SK-N-DZ (cell line): ENCODE measurements around the gene RB1.
"Not testable (repeated sequence)": the region's sequence is repeated elsewhere in the genome, so short reads cannot be mapped to it uniquely, and the experiment has no call there.

ENCODE experiments used
- DNase-seq: peaks from one replicate; pipeline ENCODE4 v3.0.0-alpha.2; 2015; ENCODE audit warnings: low spot score

The RB1 gene

DNA sequence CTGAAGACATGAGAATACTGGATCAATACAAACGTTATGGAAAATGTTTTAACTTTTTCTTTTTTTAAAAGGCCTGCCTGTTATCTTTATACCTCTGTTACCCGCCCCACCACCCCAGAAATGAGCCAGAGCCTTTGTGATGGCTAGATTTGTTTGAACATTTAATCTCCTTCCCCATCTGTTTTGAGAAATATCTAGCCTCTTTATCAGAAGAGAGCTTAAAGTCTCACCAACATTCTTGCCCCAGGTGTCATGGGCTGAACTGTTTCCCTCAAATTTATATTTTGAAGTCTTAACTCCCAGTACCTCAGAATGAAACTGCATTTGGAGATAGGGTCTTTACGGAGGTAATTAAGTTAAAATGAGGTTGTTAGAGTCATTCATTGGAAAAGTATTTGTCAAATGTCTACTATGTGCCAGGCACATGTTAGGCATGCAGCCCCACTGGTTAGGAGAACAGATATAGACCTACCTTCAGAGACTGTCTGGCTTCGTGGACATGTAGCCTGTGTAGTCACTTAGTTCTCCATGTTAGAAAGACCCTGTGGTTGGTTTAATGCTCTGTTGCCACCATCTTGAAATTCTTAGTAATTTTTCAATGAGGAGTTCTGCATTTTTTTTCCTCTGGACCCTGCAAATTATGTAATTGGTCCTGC lies 6.3 kb upstream of the RB1 start:
- DNase-seq: no peak

DNA sequence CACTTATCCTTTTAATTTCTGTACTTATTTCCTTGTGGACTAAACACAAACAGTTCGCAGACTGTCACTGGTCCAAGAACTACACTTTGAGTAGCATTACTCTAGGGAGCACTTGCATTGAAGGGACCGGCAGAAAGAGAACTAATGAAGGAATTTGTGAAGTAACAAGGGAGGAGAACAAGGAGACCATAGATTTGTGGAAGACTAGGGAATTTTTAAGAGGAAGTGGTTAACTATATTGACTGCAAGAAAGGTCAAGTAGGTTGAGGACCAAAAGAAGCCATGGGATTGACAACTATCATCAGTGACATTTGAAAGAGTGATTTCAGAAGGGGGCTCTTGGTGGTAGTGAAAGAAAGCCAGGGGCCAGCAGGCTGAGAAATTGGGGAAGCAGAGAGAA lies 4.0 kb upstream of the RB1 start:
- DNase-seq: no peak

- DNase-seq: no peak
Measured at GRCh38 chr13:48302871-48303358, 636 bp upstream of the RB1 start.

DNA sequence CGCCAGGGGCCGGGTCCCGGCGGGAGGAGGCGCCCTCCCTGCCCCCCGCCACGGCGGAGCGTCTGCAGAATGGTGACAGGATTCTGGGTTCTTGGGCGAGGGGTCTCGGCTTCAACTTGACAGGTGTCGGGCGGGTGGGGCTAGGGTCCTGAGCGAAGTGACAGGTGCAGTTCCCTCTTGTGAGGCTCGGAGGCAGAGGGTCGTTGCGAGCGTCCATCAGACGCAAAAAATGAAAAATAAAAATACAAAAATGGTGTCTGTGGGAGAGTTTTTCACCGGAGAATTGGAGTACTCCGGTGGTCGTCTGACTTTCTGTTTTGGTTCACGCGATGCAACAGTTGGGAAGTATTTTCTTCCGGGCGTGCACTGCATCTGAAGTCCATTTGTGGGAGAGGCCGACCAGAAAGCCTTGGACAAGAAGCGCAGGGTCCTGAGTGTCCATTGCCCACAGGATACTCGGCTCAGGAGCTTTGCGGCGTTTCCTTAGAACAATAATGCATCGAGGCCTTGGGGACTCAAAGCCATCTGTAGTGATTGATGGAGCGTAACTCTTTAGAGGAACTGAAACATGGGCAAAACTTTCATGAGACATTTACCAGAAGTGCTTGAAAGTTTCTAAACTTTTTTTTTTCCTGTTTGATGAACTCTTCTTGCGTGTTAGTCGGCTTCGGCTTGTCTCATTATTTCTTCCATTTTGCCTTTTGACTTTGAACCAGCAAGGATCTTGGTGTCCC lies 759 bp downstream of the RB1 start:
- DNase-seq: peak; percentile 34

- DNase-seq: no peak
Measured at GRCh38 chr13:48311223-48311622, 7.7 kb downstream of the RB1 start.

GRCh38 chr13:48315969-48316650 lies 12.6 kb downstream of the RB1 start:
- no peak for DNase-seq

GRCh38 chr13:48316826-48317510 lies 13.4 kb downstream of the RB1 start:
- no peak for DNase-seq

GRCh38 chr13:48317511-48318376 lies 14.2 kb downstream of the RB1 start:
- DNase-seq: no peak

- DNase-seq: no peak
Measured at GRCh38 chr13:48318377-48318811, 14.8 kb downstream of the RB1 start.

GRCh38 chr13:48318821-48319511 lies 15.4 kb downstream of the RB1 start:
- DNase-seq: no peak

DNA sequence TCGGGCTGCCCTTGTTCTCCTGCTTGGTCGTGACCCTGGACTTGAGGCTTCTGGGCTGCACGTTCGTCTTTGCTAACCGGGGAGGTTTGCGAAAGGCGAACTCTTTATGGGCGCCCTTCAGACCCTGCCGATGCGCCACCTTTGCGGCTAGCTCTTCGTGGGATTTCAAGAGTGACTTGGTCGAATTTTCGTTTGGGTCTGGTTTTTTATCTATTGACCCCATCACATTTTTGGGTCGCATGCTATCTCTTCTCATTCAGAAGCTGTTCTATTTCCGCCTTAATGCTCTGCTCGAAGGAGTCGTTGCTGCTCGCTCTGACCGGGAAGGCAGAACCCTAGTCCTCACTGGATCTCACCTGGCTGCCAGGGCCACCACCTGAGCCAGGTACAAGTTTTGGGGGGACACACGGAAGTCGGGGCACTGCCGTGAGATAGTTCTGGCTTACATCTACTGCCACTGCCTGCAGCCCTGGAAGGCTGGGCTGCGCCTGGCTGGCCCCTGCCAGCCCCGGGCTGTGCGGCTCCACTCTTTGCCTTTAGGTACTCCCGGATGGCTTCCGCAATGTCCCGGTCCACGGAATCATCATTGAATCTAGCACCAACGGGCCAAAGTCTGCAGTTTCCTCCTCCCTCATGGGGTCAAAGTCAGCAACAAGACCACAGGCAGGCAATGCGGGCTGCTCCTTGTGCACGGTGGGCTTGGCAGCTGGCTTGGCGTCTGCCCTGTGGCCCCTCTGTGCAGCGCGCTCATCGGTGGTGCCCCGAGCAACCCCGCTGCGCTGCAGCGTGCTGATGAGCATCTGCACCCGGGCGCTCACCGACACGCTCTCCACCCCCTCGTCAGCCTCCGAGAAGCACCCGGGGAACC lies 16.2 kb downstream of the RB1 start:
- no peak for DNase-seq

DNA sequence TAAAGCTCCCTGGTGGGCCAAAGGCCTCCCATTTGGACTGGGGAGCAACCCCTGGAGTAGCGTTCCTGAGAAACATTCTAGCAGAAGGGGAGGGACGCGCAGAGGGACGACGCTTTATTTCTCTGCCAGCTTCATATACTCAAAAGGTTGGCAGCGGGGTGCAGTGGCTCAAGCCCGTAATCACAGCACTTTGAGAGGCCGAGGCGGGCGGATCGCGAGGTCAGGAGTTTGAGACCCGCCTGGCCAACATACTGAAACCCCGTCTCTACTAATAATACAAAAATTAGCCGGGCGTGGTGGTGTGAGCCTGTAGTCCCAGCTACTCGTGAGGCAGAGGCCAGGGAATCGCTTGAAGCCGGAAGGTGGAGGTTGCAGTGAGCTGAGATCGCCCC lies 16.8 kb downstream of the RB1 start:
- DNase-seq: no peak

DNA sequence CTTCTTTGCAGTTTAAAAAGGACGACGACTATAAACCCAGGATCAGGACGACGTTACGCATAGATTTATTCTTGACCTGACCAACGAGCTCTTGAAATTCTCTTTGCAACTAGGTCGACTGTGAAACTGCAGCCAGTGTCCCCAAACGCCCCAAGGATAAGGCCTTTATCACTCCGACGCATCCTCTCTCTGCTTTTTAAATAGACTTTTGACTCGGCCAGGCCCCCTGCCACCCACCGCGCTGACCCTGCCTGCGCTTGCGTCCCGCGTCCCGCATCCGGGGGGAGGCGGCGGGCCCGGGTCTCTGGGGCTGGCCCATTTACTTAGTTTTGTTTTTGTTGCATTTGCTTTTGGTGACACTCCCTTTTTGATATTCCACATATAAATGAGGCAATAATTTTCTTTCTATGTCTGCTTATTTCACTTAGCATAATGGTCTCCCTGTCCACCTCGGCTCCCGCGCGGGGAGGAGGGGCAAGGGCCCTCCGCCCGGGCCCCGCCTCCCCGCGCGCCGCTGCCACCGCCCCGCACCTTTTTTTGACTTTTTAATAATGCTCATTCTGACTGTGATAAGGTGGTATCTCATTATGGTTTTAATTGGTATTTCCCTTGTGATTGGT lies 17.4 kb downstream of the RB1 start:
- no peak for DNase-seq

GRCh38 chr13:48322294-48322693 lies 18.7 kb downstream of the RB1 start:
- no peak for DNase-seq

GRCh38 chr13:48333976-48334375 lies 30.4 kb downstream of the RB1 start:
- DNase-seq: no peak

- DNase-seq: no peak
Measured at GRCh38 chr13:48334534-48335127, 31.1 kb downstream of the RB1 start.

DNA sequence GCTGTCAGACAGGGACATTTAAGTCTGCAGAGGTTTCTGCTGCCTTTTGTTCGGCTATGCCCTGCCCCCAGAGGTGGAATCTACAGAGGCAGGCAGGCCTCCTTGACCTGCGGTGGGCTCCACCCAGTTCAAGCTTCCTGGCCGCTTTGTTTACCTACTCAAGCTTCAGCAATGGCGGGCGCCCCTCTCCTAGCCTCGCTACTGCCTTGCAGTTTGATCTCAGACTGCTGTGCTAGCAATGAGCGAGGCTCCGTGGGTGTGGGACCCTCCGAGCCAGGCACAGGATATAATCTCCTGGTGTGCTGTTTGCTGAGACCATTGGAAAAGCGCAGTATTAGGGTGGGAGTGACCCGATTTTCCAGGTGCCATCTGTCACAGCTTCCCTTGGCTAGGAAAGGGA lies 35.6 kb downstream of the RB1 start:
- not testable (repeated sequence) for DNase-seq

DNA sequence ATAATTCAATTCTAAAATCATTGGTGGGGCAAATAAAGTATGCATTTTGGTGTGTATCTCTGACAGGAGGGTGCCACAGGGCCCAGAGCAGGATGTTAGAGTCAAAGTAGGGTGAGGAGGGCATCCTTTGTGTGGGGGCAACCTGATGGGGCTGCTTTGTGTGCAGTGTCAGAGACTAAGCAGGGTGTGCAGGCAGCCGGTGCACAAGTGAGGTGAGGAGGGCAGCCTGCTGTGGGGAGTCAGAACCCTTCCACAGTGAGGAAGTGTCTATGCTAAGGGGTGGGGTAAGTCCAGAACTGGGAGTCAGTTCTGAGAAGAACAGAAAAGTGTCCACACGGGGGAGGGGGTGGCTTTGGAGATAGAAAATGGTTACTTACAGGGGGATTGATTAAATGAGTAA lies 40.7 kb downstream of the RB1 start:
- no peak for DNase-seq

DNA sequence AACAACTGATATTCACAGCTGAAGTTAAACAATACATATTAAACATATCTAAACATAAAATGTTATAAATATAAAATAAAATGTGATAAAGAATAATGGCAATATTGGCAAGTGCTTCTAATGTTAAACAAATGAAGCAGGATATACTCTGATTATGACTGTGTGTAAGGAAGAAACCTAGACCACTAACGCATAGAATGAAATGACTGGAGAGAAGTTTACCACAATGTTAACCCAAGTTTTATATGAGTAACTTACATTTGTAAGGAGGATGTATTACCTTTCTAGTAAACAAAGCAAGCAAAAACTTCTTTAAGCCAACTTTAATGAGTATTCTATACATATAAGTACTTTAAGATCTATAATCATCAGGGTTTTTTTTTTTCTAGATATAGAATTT lies 43.0 kb downstream of the RB1 start:
- no peak for DNase-seq
